Measurements from ENCODE around the gene MYO9B. TPM values are rescaled to one million over a fixed set of nuclear protein-coding genes. Genes with fewer than 3 reads are reported as not detected.

The MYO9B gene
- total and polyA plus RNA-seq, 2 of the 13 experiments (the other 11 are each of a cell fraction or from before 2014, with no cell fraction given), result 18.0 to 18.3 TPM

DNA sequence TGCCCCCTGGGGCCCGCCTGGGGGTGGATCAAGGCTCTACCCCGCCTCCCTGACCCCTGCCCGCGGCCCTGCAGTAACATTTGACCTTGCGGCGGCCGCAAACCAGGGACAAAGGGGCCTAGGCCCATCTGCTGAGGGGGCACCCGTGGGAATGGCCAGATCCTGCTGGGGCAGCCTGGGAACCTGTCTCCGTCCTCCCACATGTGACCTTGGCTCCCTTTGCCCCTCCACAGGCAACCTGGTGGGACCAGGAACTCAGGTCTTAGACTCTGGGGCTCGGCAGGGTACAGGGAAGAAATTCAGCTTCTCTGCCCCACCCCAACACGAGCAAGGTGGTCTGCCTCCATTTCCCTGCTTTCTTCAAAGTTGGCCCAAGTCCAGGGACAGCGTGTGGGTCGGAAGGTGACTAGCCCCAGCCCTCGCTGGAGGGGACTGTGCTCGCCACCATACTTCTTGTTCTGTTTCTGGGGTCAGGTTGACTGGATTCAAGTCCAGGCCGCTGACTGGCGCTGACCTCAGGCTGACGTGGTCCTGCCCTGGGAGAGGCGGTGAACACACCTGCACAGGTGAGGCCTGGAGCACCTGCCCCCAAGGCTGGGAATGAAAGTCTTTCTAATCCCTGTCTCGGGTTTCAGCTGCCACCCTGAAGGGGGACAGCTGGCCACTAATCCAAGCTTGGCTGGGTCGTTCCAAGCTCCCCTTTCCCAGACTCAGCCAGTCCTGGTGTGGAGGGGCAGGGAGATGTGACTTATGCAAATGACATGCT lies 172.6 kb downstream of the MYO9B start (continued):
- TF ChIP-seq, protein P1, sequence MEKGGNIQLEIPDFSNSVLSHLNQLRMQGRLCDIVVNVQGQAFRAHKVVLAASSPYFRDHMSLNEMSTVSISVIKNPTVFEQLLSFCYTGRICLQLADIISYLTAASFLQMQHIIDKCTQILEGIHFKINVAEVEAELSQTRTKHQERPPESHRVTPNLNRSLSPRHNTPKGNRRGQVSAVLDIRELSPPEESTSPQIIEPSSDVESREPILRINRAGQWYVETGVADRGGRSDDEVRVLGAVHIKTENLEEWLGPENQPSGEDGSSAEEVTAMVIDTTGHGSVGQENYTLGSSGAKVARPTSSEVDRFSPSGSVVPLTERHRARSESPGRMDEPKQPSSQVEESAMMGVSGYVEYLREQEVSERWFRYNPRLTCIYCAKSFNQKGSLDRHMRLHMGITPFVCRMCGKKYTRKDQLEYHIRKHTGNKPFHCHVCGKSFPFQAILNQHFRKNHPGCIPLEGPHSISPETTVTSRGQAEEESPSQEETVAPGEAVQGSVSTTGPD (CRISPR knock-in tag; IDR thresholded peaks at IDR 0.05), result 0 out of 2 replicates have a peak, but pooled peaks have one; percentile 40
- TF ChIP-seq, protein P2, sequence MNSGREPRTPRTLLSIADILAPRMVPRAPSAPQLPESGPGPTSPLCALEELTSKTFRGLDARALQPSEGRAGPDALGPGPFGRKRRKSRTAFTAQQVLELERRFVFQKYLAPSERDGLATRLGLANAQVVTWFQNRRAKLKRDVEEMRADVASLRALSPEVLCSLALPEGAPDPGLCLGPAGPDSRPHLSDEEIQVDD (CRISPR knock-in tag; IDR thresholded peaks at IDR 0.05; ENCODE audit: borderline replicate concordance), result no peak
- no peak for TF ChIP-seq HOXA9 (CRISPR knock-in tag; IDR thresholded peaks at IDR 0.05; ENCODE audit: borderline replicate concordance)
- TF ChIP-seq, protein P3, sequence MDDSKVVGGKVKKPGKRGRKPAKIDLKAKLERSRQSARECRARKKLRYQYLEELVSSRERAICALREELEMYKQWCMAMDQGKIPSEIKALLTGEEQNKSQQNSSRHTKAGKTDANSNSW (CRISPR knock-in tag; IDR thresholded peaks at IDR 0.05; ENCODE audit: borderline replicate concordance), result no peak
- no peak for TF ChIP-seq NR3C1 (CRISPR knock-in tag; IDR thresholded peaks at IDR 0.05)
- peak; percentile 41; the same call in 1 of the 2 replicates for TF ChIP-seq ZNF768 (CRISPR knock-in tag; IDR thresholded peaks at IDR 0.05)
- no peak for TF ChIP-seq NPAS2 (CRISPR knock-in tag; IDR thresholded peaks at IDR 0.05; ENCODE audit: borderline replicate concordance)
- TF ChIP-seq ARNT2 (CRISPR knock-in tag; IDR thresholded peaks at IDR 0.05; ENCODE audit: low read depth), result peak; percentile 77
- TF ChIP-seq SRF (IDR thresholded peaks at IDR 0.05; ENCODE audit: low read depth, low read length), result no peak
- peak; percentile 95 for TF ChIP-seq HNF4A (CRISPR knock-in tag; IDR thresholded peaks at IDR 0.05)
- peak; percentile 81 for TF ChIP-seq ZNF292 (CRISPR knock-in tag; IDR thresholded peaks at IDR 0.05; ENCODE audit: borderline replicate concordance, low read depth)
- TF ChIP-seq WIZ (CRISPR knock-in tag; IDR thresholded peaks at IDR 0.05), result no peak
- 0 out of 2 replicates have a peak, but pooled peaks have one; percentile 52 for TF ChIP-seq ZNF510 (CRISPR knock-in tag; IDR thresholded peaks at IDR 0.05; ENCODE audit: low read depth)
- TF ChIP-seq RXRB (CRISPR knock-in tag; IDR thresholded peaks at IDR 0.05; ENCODE audit: borderline replicate concordance), result peak; percentile 98
- TF ChIP-seq, protein P4, sequence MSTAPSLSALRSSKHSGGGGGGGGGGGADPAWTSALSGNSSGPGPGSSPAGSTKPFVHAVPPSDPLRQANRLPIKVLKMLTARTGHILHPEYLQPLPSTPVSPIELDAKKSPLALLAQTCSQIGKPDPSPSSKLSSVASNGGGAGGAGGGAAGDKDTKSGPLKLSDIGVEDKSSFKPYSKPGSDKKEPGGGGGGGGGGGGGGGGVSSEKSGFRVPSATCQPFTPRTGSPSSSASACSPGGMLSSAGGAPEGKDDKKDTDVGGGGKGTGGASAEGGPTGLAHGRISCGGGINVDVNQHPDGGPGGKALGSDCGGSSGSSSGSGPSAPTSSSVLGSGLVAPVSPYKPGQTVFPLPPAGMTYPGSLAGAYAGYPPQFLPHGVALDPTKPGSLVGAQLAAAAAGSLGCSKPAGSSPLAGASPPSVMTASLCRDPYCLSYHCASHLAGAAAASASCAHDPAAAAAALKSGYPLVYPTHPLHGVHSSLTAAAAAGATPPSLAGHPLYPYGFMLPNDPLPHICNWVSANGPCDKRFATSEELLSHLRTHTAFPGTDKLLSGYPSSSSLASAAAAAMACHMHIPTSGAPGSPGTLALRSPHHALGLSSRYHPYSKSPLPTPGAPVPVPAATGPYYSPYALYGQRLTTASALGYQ (CRISPR knock-in tag; IDR thresholded peaks at IDR 0.05), result peak; percentile 98
- TF ChIP-seq, protein P5, sequence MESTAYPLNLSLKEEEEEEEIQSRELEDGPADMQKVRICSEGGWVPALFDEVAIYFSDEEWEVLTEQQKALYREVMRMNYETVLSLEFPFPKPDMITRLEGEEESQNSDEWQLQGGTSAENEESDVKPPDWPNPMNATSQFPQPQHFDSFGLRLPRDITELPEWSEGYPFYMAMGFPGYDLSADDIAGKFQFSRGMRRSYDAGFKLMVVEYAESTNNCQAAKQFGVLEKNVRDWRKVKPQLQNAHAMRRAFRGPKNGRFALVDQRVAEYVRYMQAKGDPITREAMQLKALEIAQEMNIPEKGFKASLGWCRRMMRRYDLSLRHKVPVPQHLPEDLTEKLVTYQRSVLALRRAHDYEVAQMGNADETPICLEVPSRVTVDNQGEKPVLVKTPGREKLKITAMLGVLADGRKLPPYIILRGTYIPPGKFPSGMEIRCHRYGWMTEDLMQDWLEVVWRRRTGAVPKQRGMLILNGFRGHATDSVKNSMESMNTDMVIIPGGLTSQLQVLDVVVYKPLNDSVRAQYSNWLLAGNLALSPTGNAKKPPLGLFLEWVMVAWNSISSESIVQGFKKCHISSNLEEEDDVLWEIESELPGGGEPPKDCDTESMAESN (CRISPR knock-in tag; conservative IDR thresholded peaks at IDR 0.05), result peak; percentile 87
- TF ChIP-seq, protein P6, sequence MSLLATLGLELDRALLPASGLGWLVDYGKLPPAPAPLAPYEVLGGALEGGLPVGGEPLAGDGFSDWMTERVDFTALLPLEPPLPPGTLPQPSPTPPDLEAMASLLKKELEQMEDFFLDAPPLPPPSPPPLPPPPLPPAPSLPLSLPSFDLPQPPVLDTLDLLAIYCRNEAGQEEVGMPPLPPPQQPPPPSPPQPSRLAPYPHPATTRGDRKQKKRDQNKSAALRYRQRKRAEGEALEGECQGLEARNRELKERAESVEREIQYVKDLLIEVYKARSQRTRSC (CRISPR knock-in tag; IDR thresholded peaks at IDR 0.05; ENCODE audit: low read depth), result 0 out of 2 replicates have a peak, but pooled peaks have one; percentile 57
- TF ChIP-seq ZNF251 (CRISPR knock-in tag; IDR thresholded peaks at IDR 0.05), result no peak
- TF ChIP-seq, protein P7, sequence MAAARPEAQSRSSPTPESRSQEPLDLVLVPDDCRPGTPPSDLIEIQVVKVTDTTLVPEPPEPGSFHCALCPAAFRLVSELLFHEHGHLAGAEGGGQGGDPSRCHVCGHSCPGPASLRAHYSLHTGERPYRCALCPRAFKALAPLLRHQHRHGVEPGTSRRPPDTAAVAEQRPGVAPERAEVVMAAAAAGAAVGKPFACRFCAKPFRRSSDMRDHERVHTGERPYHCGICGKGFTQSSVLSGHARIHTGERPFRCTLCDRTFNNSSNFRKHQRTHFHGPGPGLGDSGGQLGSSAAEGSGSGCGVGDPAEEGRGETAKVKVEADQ (CRISPR knock-in tag; IDR thresholded peaks at IDR 0.05; ENCODE audit: borderline replicate concordance), result peak; percentile 64; the same call in 1 of the 2 replicates
- TF ChIP-seq, protein P8, sequence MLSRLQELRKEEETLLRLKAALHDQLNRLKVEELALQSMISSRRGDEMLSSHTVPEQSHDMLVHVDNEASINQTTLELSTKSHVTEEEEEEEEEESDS (CRISPR knock-in tag; IDR thresholded peaks at IDR 0.05; ENCODE audit: borderline replicate concordance), result no peak
